Vagina (tissue), 2 donors: Measurements from ENCODE around the gene VWA5A.

Source experiments
- POLR2A ChIP-seq, 2 donors: fragments of 450-650 bp; IDR thresholded peaks; one replicate each; pipeline ENCODE4 v1.6.1; 2017; ENCODE audit warnings: antibody characterized with exemption in 2 of 2, mild to moderate bottlenecking in 2 of 2, moderate library complexity in 2 of 2
- POLR2AphosphoS5 ChIP-seq, 2 donors: sonication (generic); formaldehyde crosslinking; IDR thresholded peaks; one replicate each; pipeline ENCODE4 v1.9.0; 2017; ENCODE audit warnings: antibody characterized with exemption in 2 of 2, mild to moderate bottlenecking in 2 of 2, low read depth in 1 of 2; ENCODE audit not compliant: insufficient read depth in 1 of 2
- TF ChIP-seq, protein P1 (sequence below), 3 experiments: fragments of 450-650 bp in 2 of 3; fragments of 200-600 bp in 1 of 3; sonication (generic) in 1 of 3; IDR thresholded peaks; one replicate each; pipeline ENCODE4 v1.5.1; 2017 to 2019; ENCODE audit warnings: antibody characterized with exemption in 3 of 3, mild to moderate bottlenecking in 2 of 3, moderate library complexity in 2 of 3

- TF ChIP-seq, protein P1, sequence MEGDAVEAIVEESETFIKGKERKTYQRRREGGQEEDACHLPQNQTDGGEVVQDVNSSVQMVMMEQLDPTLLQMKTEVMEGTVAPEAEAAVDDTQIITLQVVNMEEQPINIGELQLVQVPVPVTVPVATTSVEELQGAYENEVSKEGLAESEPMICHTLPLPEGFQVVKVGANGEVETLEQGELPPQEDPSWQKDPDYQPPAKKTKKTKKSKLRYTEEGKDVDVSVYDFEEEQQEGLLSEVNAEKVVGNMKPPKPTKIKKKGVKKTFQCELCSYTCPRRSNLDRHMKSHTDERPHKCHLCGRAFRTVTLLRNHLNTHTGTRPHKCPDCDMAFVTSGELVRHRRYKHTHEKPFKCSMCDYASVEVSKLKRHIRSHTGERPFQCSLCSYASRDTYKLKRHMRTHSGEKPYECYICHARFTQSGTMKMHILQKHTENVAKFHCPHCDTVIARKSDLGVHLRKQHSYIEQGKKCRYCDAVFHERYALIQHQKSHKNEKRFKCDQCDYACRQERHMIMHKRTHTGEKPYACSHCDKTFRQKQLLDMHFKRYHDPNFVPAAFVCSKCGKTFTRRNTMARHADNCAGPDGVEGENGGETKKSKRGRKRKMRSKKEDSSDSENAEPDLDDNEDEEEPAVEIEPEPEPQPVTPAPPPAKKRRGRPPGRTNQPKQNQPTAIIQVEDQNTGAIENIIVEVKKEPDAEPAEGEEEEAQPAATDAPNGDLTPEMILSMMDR (IDR thresholded peaks at IDR 0.05), result no peak
- TF ChIP-seq POLR2A (IDR thresholded peaks at IDR 0.05), result no peak
- TF ChIP-seq POLR2AphosphoS5 (IDR thresholded peaks at IDR 0.05; ENCODE audit: insufficient read depth in 1 of 2, low read depth in 1 of 2), result no peak
Observed at GRCh38 chr11:124069429-124070401, 45.5 kb upstream of the VWA5A start.
